GM21447 (cell line): Measurements from ENCODE around the gene KCNMA1.

Source experiments
- ATAC-seq: cut with Tn5 transposase; IDR thresholded peaks from one replicate; pipeline ENCODE4 v1.9.1; 2021; ENCODE audit not compliant: unreplicated experiment

Gene KCNMA1

GRCh38 chr10:77233466-77233865 is 404.1 kb downstream of the KCNMA1 start:
- ATAC-seq, result no peak

- no peak for ATAC-seq
Measured at GRCh38 chr10:77231884-77232610, 405.6 kb downstream of the KCNMA1 start.

GRCh38 chr10:77231375-77231774 is 406.2 kb downstream of the KCNMA1 start:
- no peak for ATAC-seq

- ATAC-seq, result no peak
Measured at GRCh38 chr10:77230194-77230593, 407.4 kb downstream of the KCNMA1 start.

GRCh38 chr10:77229704-77230103 is 407.9 kb downstream of the KCNMA1 start:
- ATAC-seq, result no peak

GRCh38 chr10:77228559-77228958 is 409.0 kb downstream of the KCNMA1 start:
- ATAC-seq, result no peak

GRCh38 chr10:77226853-77227565 is 410.6 kb downstream of the KCNMA1 start:
- no peak for ATAC-seq

- no peak for ATAC-seq
Measured at GRCh38 chr10:77226452-77226851, 411.2 kb downstream of the KCNMA1 start.

GRCh38 chr10:77226020-77226419 is 411.6 kb downstream of the KCNMA1 start:
- no peak for ATAC-seq

GRCh38 chr10:77223526-77224460 is 413.8 kb downstream of the KCNMA1 start:
- no peak for ATAC-seq

- ATAC-seq, result no peak
Measured at GRCh38 chr10:77220150-77220549, 417.5 kb downstream of the KCNMA1 start.

GRCh38 chr10:77219046-77219445 is 418.6 kb downstream of the KCNMA1 start:
- no peak for ATAC-seq

GRCh38 chr10:77214799-77215198 is 422.8 kb downstream of the KCNMA1 start:
- ATAC-seq, result no peak

- no peak for ATAC-seq
Measured at GRCh38 chr10:77212632-77213031, 425.0 kb downstream of the KCNMA1 start.

GRCh38 chr10:77210645-77211044 is 427.0 kb downstream of the KCNMA1 start:
- ATAC-seq, result no peak

- no peak for ATAC-seq
Measured at GRCh38 chr10:77208684-77209256, 428.8 kb downstream of the KCNMA1 start.

GRCh38 chr10:77207828-77208185 is 429.8 kb downstream of the KCNMA1 start:
- no peak for ATAC-seq

GRCh38 chr10:77207182-77207827 is 430.3 kb downstream of the KCNMA1 start:
- ATAC-seq, result no peak

- no peak for ATAC-seq
Measured at GRCh38 chr10:77205135-77205534, 432.5 kb downstream of the KCNMA1 start.

- no peak for ATAC-seq
Measured at GRCh38 chr10:77204171-77204570, 433.4 kb downstream of the KCNMA1 start.

- ATAC-seq, result no peak
Measured at GRCh38 chr10:77202857-77203256, 434.8 kb downstream of the KCNMA1 start.
